ENCODE results near the gene METTL5.

Gene METTL5

GRCh38 chr2:169840747-169841142 lies 16.0 kb upstream of the METTL5 start:
- no peak overlapping the region for H3K4me3 ChIP-seq (ENCODE audit: low read depth, low read length)
- TF ChIP-seq, protein P1, sequence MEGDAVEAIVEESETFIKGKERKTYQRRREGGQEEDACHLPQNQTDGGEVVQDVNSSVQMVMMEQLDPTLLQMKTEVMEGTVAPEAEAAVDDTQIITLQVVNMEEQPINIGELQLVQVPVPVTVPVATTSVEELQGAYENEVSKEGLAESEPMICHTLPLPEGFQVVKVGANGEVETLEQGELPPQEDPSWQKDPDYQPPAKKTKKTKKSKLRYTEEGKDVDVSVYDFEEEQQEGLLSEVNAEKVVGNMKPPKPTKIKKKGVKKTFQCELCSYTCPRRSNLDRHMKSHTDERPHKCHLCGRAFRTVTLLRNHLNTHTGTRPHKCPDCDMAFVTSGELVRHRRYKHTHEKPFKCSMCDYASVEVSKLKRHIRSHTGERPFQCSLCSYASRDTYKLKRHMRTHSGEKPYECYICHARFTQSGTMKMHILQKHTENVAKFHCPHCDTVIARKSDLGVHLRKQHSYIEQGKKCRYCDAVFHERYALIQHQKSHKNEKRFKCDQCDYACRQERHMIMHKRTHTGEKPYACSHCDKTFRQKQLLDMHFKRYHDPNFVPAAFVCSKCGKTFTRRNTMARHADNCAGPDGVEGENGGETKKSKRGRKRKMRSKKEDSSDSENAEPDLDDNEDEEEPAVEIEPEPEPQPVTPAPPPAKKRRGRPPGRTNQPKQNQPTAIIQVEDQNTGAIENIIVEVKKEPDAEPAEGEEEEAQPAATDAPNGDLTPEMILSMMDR (IDR thresholded peaks at IDR 0.05; ENCODE audit: insufficient read depth, low read depth, low read length, missing control alignments): no peak
- DNase-seq (ENCODE audit: low read depth): no peak

DNA sequence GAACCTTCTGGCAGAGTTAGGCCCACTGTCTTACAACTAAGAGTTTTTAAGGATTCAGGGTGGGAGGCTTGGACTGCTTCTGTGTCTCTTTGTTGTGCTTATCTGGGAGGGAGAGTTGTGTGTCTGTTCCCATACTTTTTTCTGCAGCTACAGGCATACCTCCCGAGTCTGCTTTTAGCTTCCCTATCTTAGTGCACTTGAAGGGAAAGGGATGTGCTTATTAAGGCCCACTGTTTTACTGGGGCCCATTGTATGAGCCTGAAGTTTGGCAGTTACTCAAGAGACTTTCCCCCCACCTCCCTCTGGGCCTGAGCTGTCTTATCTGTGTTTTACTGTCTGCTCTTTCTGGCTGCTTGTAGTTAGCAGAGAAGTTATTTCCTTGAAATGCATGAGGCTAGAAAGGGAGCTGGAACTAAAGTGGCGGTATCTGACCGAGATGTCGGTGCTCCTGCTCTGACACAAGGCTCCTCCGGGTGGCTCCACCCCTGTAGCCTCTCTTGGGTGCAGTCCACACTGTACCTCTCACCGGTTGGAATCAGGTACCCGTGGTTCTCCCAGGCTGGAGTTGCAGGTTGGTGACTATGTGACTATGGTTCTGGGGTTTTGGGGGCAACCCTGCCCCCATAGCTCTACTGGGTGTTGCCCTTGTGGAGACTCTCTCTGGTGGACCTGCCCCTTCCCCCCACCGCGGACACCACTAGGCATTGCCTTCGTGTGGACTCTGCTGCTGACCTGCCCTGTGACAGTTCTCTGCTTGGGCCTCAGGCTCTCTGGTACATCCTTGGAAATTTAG lies 15.4 kb upstream of the METTL5 start:
- DNase-seq (ENCODE audit: low read depth): no peak
- TF ChIP-seq, protein P1 (IDR thresholded peaks at IDR 0.05; ENCODE audit: insufficient read depth, low read depth, low read length, missing control alignments): no peak
- H3K4me3 ChIP-seq (ENCODE audit: low read depth, low read length): no peak overlapping the region

DNA sequence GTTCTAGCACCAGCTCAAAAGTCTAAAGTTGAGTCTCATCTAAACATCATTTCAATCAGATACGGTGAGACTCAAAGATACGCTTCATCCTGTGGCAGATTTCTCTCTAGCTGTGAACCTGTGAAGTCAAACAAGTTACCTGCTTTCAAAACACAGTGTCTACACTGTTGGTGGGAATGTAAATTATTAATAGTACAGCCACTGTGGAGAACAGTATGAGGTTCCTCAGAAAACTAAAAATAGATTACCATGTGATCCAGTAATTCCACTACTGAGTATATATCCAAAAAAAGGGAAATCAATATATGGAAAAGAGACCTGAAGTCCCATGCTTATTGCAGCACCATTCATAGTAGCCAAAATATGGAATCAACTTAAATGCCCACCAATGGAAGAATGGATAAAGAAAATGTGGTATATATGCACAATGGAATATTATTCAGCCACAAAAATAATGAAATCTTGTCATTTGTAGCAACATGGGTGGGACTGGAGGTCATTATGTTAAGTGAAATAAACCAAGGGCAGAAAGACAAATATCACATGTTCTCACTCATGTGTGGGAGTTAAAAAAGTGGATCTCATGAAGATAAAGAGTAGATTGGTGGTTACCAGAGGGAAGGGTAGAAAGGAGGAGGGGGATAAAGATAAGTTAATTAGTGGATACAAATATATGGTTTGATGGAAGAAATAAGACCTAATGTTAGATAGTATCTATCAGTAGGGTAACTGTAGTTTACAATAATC lies 14.2 kb upstream of the METTL5 start:
- DNase-seq (ENCODE audit: low read depth): no peak
- H3K4me3 ChIP-seq (ENCODE audit: low read depth, low read length): no peak overlapping the region
- TF ChIP-seq, protein P1 (IDR thresholded peaks at IDR 0.05; ENCODE audit: insufficient read depth, low read depth, low read length, missing control alignments): no peak

DNA sequence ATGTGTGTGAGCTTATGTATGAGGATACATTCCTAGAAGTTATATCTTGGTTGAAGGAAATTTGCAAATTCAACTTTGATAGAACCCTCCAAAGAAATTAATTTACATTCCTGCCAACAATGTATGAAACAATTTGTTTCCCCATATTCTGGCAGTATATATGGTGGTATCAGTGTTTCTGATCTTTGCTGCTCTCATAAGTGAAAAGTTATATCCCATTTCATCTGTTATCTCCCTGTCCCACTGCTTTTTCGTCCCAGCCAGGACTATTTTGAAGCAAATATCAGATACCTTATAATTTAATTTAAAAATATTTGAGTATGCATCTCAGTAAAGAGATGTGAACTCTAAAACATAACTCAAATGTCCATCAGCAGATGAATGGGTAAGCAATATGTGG lies 9.7 kb upstream of the METTL5 start:
- DNase-seq (ENCODE audit: low read depth): no peak
- TF ChIP-seq, protein P1 (IDR thresholded peaks at IDR 0.05; ENCODE audit: insufficient read depth, low read depth, low read length, missing control alignments): no peak
- H3K4me3 ChIP-seq (ENCODE audit: low read depth, low read length): no peak overlapping the region

- peak; percentile 60 for DNase-seq (ENCODE audit: low read depth)
- peak overlapping the region; percentile 61 for H3K4me3 ChIP-seq (ENCODE audit: low read depth, low read length)
- TF ChIP-seq, protein P1 (IDR thresholded peaks at IDR 0.05; ENCODE audit: insufficient read depth, low read depth, low read length, missing control alignments): no peak
Observed at GRCh38 chr2:169828141-169828811, 3.6 kb upstream of the METTL5 start.

- TF ChIP-seq, protein P1 (IDR thresholded peaks at IDR 0.05; ENCODE audit: insufficient read depth, low read depth, low read length, missing control alignments): no peak
- H3K4me3 ChIP-seq (ENCODE audit: low read depth, low read length): peak within 1 kb of the TSS; percentile 61
- peak; percentile 94 for DNase-seq (ENCODE audit: low read depth)
Observed at GRCh38 chr2:169827272-169828140, 2.8 kb upstream of the METTL5 start, which contains the start of gene UBR3. UBR3 (plus strand) TSS chr2:169827454; CDS start chr2:169827508, 54 bp downstream.
